Measurements from ENCODE around the gene CELA2A.

Gene CELA2A

DNA sequence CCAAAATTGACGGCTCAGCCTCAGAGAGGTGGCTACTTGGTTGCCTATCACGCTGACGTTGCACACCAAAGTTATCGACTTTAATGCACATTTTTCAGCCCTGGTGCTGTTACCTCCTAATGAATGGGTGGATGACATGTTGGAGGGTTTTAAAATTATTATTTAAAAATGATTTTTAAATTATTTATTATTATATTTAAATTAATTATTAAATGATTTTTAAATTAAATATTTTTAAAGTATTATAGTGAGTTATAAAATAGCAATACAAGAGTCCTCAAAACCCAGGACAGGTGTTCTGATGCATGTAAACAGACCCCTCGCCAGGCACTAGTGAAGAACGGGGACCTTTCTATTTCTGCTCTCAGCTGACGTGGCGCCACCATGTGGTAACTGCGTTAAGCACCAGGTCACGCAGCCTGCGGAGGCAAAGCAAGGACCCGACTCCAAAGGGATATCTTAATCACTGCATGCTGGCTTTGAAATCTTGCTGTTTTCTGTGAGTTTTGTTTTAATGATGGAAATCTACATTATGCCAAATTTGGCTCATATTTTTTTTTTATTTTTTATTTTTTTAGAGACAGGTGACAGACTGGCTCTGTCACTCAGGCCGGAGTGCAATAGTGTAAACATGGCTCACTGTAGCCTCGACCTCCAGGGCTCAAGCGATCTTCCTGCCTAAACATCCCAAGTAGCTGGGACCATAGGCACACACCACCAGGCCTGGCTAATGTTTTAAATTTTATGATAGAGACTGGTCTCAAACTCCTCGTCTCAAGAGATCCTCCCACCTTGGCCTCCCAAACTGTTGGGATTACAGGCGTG lies 44.9 kb downstream of the CELA2A start:
- peak; percentile 78 for DNase-seq (ENCODE audit: low spot score)
- TF ChIP-seq, protein P1, sequence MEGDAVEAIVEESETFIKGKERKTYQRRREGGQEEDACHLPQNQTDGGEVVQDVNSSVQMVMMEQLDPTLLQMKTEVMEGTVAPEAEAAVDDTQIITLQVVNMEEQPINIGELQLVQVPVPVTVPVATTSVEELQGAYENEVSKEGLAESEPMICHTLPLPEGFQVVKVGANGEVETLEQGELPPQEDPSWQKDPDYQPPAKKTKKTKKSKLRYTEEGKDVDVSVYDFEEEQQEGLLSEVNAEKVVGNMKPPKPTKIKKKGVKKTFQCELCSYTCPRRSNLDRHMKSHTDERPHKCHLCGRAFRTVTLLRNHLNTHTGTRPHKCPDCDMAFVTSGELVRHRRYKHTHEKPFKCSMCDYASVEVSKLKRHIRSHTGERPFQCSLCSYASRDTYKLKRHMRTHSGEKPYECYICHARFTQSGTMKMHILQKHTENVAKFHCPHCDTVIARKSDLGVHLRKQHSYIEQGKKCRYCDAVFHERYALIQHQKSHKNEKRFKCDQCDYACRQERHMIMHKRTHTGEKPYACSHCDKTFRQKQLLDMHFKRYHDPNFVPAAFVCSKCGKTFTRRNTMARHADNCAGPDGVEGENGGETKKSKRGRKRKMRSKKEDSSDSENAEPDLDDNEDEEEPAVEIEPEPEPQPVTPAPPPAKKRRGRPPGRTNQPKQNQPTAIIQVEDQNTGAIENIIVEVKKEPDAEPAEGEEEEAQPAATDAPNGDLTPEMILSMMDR (IDR thresholded peaks at IDR 0.05; ENCODE audit: extremely low read depth, insufficient read depth, missing control alignments) = peak; percentile 84
- in situ Hi-C loops (cut with MboI; ENCODE audit: low pct_unique_long_range_greater_than_20kb, low sequenced_read_pairs, unreplicated experiment) = no loop called here

GRCh38 chr1:15504436-15504835 lies 47.9 kb downstream of the CELA2A start:
- in situ Hi-C loops (cut with MboI; ENCODE audit: low pct_unique_long_range_greater_than_20kb, low sequenced_read_pairs, unreplicated experiment) = no loop called here
- TF ChIP-seq, protein P1 (IDR thresholded peaks at IDR 0.05; ENCODE audit: extremely low read depth, insufficient read depth, missing control alignments) = no peak
- DNase-seq (ENCODE audit: low spot score) = no peak

- in situ Hi-C loops (cut with MboI; ENCODE audit: low pct_unique_long_range_greater_than_20kb, low sequenced_read_pairs, unreplicated experiment) = no loop called here
- TF ChIP-seq, protein P1 (IDR thresholded peaks at IDR 0.05; ENCODE audit: extremely low read depth, insufficient read depth, missing control alignments) = no peak
- no peak for DNase-seq (ENCODE audit: low spot score)
Observed at GRCh38 chr1:15506831-15507230, 50.3 kb downstream of the CELA2A start.

DNA sequence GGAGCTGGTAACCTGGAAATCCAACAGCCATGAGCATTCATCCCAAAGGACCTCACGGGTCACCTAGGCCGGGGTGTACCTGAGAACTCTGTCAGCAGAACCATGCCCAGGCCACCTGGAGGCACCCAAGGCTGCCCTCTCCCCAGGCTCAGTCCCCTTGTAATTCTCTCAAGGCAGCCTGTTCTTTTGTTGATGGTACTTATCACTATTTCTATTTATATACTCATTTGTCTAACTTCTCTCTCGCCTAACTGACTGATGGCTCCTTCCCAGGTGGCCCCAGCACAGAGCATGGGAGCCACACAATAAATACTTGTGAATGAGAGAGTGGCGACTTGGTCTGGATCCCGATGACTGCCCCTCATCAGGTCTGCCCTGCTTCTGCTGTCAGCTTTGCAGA lies 50.7 kb downstream of the CELA2A start:
- in situ Hi-C loops (cut with MboI; ENCODE audit: low pct_unique_long_range_greater_than_20kb, low sequenced_read_pairs, unreplicated experiment) = no loop called here
- no peak for DNase-seq (ENCODE audit: low spot score)
- TF ChIP-seq, protein P1 (IDR thresholded peaks at IDR 0.05; ENCODE audit: extremely low read depth, insufficient read depth, missing control alignments) = no peak

DNA sequence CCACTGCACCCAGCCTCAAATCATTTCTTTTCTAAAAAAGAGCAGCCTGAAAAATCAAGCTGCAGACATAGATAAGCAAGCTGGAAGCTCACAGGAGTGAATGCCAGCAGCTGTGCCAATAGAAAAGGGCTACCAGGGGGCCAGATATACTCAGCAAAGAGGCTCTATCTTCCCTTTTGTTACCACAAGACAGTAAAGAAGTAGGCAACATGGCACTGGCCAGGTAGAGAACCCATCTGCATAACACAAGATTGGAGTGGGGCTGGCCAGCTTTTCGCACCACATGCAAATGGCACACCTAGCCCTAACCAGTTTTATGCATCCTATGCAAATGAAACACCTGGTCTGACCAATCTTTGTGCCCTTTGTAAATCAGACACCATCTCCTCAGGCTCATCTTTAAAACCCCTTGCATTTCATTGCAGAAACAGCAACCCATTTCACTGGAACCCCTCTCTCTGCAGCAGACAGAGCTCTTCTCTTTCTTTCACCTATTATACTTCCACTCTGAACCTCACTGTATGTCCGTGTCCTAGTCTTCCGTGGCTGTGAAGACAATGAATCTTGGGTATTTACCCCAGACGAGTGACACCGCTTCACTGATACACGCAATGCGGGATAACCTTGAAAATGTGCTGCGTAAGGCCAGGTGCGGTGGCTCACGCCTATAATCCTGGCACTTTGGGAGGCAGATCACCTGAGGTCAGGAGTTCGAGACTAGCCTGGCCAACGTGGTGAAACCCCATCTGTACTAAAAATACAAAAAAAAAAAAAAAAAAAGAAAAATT lies 52.4 kb downstream of the CELA2A start:
- DNase-seq (ENCODE audit: low spot score) = no peak
- TF ChIP-seq, protein P1 (IDR thresholded peaks at IDR 0.05; ENCODE audit: extremely low read depth, insufficient read depth, missing control alignments) = no peak
- in situ Hi-C loops (cut with MboI; ENCODE audit: low pct_unique_long_range_greater_than_20kb, low sequenced_read_pairs, unreplicated experiment) = no loop called here

DNA sequence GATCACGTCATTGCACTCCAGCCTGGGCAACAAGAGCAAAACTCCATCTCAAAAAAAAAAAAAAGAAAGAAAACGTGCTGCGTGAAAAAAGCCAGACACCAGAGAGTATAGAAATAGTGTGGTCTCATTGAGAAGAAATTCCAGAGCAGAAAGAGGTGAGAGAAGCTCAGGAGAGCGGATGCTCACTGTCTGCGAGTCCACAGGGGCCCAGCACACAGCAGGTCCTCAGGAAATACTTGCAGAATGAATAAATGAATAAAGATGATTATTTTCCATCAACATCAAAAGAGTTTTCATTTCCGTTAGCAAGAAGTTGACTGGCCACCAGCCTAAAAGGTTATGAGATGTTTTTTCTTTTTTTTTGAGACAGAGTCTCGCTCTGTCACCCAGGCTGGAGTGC lies 53.1 kb downstream of the CELA2A start:
- DNase-seq (ENCODE audit: low spot score) = no peak
- in situ Hi-C loops (cut with MboI; ENCODE audit: low pct_unique_long_range_greater_than_20kb, low sequenced_read_pairs, unreplicated experiment) = no loop called here
- TF ChIP-seq, protein P1 (IDR thresholded peaks at IDR 0.05; ENCODE audit: extremely low read depth, insufficient read depth, missing control alignments) = no peak
